GM21786 (cell line): Measurements from ENCODE around the gene MYO9A.

Experiments used
- ATAC-seq: cut with Tn5 transposase; IDR thresholded peaks from one replicate; pipeline ENCODE4 v1.9.1; 2021; ENCODE audit not compliant: unreplicated experiment

MYO9A gene

GRCh38 chr15:71788646-71789579, 329.0 kb downstream of the MYO9A start:
- ATAC-seq, result no peak

DNA sequence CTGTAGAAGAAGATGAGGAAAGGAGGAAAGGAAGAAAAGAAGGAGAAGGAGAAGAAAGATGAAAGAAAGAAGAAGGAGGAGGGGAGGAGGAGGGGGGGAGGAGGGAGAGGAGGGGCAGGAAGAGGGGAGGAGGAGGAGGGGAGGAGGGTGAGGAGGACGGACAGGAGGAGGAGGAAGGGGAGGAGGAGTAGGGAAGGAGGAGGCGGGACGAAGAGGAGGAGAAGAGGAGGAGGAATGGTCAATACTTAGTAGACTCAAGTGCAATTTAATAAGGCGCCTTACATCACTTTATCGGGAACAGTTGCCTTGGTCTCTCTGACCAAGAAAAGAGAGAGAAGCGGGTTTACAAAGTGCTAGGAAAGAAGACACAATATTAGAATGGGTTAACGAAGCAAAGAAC, 331.3 kb downstream of the MYO9A start:
- no peak for ATAC-seq

- no peak for ATAC-seq
Observed at GRCh38 chr15:71785996-71786395, 332.0 kb downstream of the MYO9A start.

DNA sequence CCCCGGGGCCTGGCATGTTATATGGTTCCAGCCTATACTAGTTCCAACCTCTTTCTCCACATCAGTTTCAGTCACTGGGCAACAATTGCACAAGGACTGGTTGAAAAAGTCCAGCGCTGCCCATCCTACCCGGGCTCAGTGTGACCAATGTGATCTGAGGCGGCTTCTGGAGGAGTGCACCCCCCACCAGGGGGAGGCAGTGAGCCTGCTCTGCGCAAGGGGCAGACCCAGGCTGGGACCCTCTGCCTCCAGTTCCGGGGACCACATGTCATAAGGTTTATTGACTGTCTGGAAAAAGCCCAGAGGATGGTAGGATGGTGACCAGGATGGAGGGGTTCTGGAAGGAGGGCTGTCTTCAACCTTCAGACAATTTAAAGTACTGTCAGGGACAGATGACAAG, 333.2 kb downstream of the MYO9A start:
- ATAC-seq, result no peak

DNA sequence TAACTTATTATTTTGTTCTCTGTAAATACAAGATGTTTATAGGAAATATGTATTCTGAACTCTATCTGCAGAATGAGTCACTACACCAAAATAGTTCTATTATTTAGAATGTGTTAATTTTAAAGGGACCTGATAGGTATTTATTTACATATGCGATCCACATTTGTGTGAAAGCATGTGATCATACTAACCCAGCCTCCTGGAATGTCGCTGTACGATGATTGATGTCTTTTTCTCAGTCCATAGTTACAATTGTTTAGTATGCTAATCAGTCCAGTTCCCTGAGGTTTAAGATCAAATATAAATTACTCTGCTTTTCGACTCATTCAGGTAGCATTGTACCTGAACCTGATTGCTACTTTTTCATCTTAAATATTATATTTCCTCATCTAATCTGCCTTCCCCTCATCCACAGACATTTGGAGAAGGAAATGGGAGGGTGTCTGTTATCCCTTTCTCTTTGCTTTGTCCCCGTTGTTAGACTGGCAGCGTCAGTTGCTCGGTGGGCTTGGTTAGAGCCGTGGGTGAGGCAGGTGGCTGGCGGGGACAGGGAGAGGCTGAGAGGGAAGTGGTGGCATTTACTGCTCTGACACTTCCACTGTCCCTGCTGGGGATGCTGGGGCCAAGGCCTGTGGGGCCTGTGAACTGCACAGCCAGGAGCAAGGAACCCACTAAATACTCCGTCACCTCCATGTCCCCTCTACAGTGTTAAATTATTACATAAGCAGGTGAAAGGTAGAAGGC, 335.4 kb downstream of the MYO9A start:
- ATAC-seq, result no peak

- no peak for ATAC-seq
Observed at GRCh38 chr15:71781965-71782265, 336.0 kb downstream of the MYO9A start.

GRCh38 chr15:71781179-71781964, 336.6 kb downstream of the MYO9A start:
- no peak for ATAC-seq

DNA sequence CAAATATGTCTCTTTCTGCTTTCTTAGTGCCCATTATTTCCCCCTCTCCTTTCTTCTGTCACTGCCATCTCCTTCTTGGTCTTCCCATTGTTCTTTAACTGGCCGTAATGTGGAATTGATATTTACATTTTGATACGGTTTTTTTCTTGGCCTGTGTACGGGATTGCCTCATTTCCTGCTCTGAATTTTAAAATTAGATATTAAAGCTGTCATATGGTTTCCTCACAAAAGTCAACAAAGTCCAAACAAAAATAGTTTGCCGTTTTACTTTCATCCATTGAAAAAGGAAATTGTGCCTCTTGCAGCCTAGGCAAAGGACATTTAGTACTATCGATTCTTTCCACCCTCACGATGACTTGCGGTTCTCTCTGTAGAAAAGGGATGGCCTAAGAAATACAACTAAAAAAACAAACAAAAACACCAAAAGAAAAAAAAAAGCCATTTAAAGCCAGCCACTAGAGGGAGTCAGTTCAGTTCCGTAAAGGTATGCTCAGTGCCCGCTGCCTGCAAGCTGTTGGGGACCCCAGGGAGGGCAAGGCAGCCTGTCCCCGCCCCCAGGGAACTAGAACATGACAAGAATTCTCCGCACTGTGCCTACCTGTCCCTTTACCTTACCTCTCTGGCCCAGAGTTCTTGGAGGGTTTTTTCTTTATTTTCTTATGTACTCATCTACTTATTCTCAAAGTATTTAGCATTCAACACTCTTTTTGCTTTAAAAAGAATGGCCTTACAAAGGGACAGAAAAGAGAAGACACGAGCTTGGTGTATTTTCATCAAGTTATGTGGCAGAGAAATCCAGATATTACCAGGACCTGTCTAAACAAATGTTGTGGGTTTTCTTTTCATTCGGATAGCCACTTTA, 337.6 kb downstream of the MYO9A start:
- no peak for ATAC-seq

GRCh38 chr15:71779073-71779797, 338.7 kb downstream of the MYO9A start:
- ATAC-seq, result no peak

DNA sequence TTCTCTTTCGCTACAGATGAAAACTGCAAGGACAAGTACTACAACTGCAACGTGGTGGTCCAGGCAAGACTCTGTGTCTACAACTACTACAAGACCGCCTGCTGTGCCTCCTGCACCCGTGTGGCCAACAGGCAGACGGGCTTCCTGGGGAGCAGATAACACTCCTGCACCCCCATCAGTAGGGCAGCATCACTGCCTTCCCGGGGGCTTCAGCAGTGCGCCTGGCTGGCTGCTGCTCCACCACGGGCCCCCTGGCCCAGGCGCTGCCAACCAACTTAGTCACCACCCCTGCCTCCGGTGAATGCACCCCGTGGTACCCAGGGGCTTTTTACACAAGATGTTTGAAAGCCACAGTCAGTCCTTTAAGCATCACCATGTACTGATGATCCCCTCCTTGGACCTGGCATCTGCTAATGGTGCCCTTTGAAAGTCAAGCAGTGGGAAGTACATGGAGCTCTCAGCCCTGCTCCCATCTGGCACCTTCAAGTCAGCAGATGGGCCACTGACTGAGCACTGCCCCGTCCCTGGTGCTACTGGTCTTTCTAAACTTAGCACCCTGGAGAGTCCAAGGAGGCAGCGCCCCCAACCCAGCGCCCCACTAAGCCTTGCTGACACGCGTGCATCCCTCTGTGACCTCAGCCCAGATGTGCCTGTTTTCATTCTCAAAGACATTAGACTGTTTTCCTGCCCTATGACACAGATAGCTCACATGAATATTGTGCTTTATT, 340.6 kb downstream of the MYO9A start:
- ATAC-seq, result no peak

- no peak for ATAC-seq
Observed at GRCh38 chr15:71776304-71776703, 341.6 kb downstream of the MYO9A start.

- no peak for ATAC-seq
Observed at GRCh38 chr15:71775856-71776255, 342.1 kb downstream of the MYO9A start.

DNA sequence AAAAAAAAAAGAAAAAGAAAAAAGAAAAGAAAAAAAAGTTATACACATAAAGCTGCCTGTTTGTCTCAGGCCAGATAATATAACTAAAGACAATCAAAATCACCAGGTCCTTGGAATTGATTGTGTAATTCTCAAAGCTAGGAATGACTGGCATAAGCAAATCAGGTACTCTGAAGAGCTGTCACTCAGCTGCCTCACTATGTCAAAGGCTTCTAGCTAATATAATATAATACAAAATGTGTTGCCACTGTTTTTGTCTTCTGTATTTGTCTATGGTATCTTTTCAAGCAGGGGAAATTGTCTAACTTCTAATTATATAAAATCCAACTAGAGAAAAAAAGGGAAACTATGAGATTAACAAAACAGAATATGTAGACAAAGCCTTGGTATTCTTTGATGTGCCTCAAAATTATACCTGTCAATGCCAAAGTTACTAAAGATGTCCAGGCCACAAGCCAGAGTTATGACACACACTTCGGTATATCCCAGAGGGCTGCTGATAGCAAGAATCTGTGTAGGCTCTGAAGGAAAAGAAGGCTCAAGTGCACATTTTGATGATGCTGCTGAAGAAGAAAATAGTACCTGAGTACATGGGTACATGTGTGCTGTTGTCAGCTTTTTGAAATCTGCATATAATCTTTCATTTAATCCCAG, 344.6 kb downstream of the MYO9A start:
- no peak for ATAC-seq
